Tibial nerve (tissue), 3 donors: Measurements from ENCODE around the gene SPATA2.

ENCODE experiments used
- CTCF ChIP-seq, 5 experiments: fragments of 200-600 bp in 3 of 5; fragments of 450-650 bp in 2 of 5; sonication (generic) in 3 of 5; IDR thresholded peaks; one replicate each; pipeline ENCODE4 v1.5.1; 2016 to 2019; ENCODE audit warnings: antibody characterized with exemption in 5 of 5, mild to moderate bottlenecking in 3 of 5, moderate library complexity in 2 of 5
- POLR2A ChIP-seq, 2 donors: fragments of 450-650 bp; IDR thresholded peaks; one replicate each; pipeline ENCODE4 v1.6.1; 2017; ENCODE audit warnings: antibody characterized with exemption in 2 of 2, mild to moderate bottlenecking in 2 of 2, moderate library complexity in 2 of 2

DNA sequence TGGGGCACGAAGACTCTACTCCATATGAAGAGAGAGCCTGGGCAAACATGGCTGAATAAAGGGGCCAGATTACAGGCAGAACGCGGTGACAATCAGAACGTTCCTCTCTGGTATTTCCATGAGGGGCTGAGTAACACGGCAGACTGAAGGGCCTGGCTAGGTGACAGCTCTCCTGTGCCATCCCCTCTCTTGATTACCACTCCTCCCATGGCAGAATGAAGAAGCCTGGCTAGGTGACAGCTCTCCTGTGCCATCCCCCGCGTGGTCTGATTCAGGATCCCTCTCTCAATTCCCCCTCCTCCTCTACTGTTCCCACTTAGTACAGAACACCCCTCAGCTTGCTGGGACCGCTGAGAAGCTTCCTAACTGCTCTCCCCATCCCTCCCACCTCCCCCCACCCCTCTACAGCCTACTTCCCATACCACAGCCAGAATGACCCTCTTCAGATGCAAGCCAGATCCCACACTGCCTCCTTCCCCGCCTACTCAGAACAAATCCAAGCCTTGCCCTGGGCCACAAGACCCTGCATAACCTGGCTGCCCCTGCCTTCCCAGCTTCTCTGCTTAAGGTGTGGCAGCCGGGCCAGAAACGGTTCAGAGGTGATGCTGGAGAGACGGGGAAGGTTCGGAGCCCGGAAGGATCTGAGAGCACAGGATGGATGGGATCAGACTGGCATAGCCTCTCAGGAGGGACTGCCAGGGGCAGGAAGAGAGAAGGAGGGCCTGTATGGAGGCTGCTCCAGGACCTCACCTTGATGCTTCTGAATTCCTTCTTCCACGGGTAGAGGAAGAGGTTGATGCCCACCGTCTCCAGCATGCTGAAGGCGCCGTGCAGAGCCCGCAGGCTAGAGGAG, 7.7 kb downstream of the SPATA2 start:
- TF ChIP-seq CTCF (IDR thresholded peaks at IDR 0.05): no peak
- no peak for TF ChIP-seq POLR2A (IDR thresholded peaks at IDR 0.05)
